GM21515 (cell line): Measurements from ENCODE around the gene TCF12.
"Not testable (repeated sequence)": the region's sequence is repeated elsewhere in the genome, so short reads cannot be mapped to it uniquely, and the experiment has no call there.

Source experiments
- ATAC-seq: cut with Tn5 transposase; IDR thresholded peaks from one replicate; pipeline ENCODE4 v1.9.1; 2021; ENCODE audit not compliant: unreplicated experiment

TCF12 gene

DNA sequence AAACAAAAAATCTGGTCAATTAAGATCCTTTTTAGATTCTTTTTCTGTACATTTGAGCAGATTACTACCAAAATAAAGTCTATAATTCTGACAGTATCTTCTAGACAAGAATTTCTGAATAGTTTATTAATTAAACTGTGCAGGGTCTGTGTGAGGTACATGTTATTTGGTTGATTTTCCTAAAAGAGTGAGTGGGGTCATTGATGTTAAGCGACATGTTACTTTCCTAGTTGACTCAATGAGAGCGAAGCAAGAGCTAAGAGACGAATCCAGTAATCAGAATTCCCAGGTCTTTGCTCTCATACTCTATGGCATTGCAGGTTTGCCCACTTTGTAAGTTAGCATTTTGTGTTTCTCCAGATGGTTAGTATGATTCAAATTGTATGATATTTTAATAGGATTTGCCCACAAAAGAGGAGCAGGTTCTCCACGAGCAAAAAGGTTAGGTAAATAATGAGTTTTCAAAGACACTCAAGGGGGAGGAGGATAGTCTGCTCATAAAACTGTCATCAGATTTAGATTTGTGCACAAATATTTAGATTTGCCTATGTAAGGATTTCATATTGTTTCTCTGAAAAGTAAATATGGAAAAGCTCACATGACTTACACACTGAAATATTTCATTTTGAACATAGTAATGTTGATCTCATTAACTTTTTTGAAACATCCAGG is 240.7 kb downstream of the TCF12 start:
- ATAC-seq = no peak

GRCh38 chr15:57159767-57160166 is 241.3 kb downstream of the TCF12 start:
- ATAC-seq = no peak

- no peak for ATAC-seq
Observed at GRCh38 chr15:57160823-57161560, 242.5 kb downstream of the TCF12 start.

DNA sequence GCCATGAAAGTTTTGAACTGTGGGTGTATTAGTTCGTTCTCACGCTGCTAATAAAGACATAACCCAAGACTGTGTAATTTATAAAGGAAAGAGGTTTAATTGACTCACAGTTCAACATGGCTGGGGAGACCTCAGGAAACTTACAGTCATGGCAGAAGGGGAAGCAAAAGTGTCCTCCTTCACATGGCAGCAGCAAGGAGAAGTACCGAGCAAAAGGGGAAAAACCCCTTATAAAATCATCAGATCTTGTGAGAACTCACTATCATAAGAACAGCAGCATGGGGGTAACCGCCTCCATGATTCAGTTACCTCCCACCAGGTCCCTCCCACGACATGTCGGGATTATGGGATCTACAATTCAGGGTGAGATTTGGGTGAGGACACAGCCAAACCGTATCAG is 245.8 kb downstream of the TCF12 start:
- not testable (repeated sequence) for ATAC-seq

- ATAC-seq = no peak
Observed at GRCh38 chr15:57165992-57166391, 247.5 kb downstream of the TCF12 start.

DNA sequence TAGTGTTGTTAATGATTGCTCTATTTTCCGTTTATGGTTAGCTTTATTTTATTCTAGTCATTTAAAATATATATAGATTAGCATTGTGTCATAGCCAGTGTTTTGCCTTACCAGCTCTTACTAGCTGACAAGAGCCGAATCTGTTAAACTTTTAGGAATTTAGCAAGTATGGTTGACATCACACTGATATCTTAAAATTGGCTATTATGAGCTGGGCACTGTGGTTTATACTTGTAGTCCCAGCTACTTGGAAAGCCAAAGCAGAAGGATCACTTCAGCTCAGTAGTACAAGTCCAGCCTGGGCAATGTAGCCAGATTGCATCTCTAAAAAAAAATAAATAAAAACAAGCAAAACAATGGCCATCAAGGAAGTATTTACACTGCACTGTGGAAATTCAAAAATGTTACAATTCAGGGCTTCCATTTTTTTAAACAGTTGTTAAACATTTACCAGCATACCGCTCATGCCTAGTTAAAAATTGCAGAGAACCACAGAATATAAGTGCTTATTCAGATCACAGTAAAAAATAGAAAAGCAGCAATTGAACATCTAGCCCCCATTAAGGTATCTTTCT is 249.5 kb downstream of the TCF12 start:
- ATAC-seq = no peak

- no peak for ATAC-seq
Observed at GRCh38 chr15:57169643-57170042, 251.2 kb downstream of the TCF12 start.

- no peak for ATAC-seq
Observed at GRCh38 chr15:57171426-57171825, 253.0 kb downstream of the TCF12 start.

DNA sequence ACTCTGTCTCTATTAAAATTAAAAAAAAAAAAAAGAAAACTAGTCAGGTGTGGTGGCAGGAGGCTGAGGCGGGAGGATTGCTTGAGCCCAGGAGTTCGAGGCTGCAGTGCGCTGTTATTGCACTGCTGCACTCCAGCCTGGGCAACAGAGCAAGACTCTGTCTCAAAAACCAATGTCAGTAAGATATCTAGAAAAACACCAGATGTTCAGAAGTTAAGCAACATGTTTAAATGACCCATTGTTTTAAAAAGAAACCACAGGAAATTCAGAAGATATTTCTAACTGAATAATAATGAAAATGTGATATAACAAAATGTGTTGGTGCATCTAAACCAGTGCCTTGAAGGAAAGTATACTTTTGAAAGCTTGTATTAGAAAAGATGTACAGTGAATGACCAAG is 254.5 kb downstream of the TCF12 start:
- no peak for ATAC-seq

DNA sequence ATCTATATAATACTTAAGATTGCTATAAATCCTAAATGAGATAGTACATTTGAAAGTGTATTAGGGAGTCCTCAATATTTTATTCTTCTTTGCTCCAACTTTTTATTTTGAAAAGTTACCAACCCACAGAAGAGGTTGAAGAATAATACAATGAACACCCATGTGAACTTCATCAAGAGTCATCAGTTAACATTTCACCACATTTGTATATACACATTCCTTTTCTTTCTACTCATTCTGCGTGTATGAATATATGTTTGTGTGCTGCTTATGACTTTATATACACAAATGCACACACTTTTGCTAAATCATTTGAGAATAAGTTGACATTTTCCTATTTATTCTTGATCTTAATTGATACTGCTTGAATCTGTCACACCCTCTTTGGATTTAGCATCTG is 264.6 kb downstream of the TCF12 start:
- no peak for ATAC-seq

DNA sequence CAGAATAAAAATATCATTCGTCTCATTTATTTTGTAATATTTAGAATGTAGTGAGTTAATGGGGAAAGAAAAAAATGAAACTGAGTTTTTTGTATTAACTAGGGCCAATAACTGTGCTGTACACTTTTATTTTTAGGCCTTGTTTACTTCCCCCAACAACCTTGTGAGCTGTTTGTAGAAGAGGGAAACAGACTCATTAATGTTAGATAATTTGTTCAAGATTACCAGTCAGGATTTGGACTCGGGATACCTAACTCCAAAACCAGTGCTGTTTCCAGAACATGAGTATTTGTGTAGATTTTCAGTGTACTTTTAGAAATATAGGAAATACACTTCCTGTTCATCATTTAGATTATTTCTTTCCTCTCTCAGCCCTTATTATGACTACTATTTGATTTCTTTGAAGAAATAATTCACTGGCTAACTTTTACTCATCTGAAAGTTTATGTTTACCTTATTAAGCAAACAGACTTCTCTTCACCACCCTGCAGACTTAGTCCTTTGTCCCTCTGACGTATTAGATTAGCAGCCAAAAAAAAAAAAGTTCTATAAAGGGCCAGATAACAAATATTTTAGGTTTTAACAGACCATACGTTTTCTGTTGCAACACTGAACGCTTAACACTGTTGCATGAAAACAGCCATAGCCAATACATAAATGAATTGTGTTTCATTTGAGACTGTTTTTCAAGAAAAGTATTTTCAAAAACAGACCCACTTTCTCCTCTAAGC is 265.3 kb downstream of the TCF12 start:
- no peak for ATAC-seq

GRCh38 chr15:57184502-57184901 is 266.1 kb downstream of the TCF12 start:
- ATAC-seq = no peak

DNA sequence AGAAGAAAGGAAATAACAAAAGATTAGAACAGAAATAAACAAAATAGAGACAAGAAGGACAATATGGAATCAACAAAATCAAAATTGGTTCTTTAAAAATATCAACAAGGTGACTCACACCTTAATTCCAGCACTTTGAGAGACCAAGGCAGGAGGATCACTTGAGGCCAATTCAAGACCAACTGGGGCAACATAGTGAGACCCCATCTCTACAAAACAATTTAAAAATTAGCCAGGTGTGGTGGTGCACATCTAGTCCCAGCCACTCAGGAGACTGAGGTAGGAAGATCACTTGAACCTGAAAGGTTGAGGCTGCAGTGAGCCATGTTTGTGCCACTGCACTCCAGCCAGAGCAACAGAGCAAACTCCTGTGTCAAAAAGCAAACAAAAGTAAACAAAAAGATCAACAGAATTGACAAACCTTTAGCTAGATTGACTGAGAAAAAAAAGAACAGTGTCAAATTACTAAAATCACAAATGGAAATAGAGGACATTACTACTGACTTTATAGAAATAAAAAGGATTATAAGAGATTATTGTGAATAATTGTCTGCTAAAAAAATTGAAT is 267.1 kb downstream of the TCF12 start:
- no peak for ATAC-seq

DNA sequence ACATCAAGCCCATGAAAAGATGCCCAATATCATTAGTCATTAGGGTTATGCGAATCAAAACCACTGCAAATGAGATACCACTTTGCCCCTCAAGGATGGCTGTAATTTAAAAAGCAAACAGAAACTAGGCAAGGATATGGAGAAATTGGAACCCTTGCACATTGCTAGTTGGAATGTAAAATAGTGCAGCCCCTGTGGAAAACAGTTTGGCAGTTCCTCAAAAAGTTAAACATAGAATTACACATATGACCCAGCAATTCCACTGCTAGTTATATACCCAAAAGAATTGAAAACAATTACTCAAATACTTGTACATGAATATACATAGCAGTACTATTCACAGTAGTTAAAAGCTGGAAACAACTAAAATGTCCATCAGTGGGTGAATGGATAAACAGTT is 271.0 kb downstream of the TCF12 start:
- no peak for ATAC-seq

DNA sequence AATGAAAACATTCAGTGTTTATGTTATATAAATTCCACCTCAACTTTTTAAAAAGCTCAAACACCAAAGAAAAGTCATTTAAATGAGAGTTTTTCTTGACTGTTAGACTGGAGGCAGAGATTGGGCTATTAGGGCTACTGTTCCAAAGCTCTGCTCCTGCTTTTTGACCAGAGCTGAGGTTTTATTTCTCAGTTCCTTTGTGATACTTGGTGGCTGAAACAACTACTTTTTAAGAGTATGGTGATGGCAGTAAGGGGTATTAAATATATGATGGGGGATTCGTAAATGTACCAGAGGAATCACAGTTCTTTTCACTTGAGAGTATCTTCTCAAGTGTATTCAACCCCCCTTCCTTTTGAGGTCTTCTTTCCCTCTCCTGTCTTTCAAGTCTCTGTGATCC is 271.8 kb downstream of the TCF12 start:
- no peak for ATAC-seq

GRCh38 chr15:57193161-57193560 is 274.7 kb downstream of the TCF12 start:
- ATAC-seq = no peak

DNA sequence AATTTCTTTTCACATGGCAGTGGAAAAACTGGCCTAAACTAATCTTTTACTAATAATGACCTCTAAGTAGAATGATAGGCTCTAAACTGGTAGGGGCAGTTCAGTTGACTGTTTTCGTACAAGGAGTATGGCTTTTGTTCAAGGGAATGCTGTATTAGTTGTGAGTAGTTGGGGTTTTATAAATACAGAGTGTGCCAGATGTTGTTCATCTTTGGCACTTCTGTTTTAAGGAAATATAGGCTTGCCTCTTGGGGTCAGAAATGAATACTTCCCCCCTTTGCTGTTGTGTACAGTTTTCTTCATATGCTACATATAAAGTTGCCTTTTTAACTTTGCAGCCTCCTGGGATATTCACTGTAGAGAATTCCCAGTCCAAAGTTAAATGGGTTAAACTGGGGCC is 276.9 kb downstream of the TCF12 start:
- no peak for ATAC-seq

GRCh38 chr15:57196865-57197264 is 278.4 kb downstream of the TCF12 start:
- ATAC-seq = no peak

DNA sequence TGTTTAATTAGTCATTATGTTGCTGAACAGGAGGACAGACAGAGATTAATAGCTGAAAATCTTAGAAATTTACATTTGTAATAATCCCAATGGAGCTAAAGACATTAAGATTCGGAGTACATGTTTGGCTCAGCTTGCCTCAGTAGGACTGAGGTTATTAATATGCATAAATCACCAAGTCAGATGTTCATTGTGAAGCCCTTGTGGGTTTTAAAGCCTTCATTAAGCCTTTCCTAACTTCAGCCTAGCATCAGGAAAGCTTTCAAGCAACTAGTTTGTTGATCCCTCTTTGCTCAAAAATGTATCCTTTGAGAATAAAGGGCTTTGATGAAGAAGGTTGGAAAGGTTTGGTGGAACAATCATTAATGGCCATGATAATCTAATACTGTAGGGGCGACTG is 279.7 kb downstream of the TCF12 start:
- no peak for ATAC-seq

DNA sequence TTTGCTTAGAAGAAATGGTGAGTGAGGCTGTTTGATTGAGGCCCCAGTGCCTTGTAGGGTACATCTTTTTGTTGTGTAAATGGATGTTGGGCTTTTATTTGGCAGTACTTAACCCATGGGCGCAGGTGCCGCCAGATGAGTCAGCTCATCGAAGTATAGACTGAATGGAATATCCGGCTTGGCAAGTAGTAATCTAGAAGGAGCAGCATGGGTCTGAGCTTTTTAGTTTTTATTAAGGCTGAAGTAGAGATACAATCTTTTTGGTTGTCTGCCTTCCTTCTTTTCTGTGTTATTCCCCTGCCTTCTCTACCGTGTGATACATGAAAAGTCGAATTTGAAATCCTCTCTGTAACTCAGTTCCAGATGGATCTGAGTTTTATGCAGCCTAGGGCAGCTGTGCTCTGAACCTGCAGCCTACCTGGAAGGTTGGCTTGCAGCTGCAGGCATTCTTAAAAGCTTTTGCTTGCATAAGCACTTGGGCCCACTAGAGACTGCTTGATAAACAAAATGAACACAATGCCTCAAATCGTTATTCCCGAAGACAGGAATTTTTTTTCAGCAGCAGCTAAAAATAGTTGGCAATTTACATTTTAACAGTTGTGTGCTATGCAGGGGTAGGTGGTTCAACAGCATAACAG is 280.3 kb downstream of the TCF12 start:
- ATAC-seq = no peak

- ATAC-seq = no peak
Observed at GRCh38 chr15:57201578-57201977, 283.1 kb downstream of the TCF12 start.
